IPS-NIHi11 (cell line): ENCODE results near the gene DOK6.

Experiments
- DNase-seq: peaks from one replicate; pipeline ENCODE4 v3.0.0; 2012; ENCODE audit warnings: mixed read lengths, low spot score

Gene DOK6

DNA sequence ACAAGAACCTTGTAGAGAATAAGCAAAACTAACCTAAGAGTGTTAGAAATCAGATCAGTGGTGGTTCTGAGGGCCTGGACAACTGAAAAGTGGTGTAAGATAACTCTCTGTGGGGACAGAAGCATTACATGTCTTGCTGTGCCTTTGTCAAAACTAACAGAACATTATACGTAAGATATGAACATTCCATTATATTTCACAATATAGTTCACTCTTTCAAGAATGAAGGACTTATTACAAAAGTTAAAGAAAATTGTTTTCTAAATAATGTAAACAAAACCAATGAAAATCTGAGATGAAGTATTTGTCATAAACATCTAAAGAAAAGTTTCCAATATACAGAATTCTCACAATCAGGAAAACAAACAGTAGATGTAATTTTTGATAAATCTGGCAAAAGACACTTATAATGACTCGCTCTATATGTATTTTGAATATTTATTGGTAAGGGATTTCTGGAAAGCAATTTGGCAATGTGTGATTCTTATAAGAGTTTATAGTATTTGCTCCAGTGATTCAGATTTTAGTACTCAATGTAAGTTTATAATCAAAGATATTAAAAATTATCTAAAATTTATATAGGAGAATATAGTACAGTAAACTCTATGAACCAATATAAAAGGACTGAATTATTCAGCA is 288.6 kb downstream of the DOK6 start:
- DNase-seq, result no peak

DNA sequence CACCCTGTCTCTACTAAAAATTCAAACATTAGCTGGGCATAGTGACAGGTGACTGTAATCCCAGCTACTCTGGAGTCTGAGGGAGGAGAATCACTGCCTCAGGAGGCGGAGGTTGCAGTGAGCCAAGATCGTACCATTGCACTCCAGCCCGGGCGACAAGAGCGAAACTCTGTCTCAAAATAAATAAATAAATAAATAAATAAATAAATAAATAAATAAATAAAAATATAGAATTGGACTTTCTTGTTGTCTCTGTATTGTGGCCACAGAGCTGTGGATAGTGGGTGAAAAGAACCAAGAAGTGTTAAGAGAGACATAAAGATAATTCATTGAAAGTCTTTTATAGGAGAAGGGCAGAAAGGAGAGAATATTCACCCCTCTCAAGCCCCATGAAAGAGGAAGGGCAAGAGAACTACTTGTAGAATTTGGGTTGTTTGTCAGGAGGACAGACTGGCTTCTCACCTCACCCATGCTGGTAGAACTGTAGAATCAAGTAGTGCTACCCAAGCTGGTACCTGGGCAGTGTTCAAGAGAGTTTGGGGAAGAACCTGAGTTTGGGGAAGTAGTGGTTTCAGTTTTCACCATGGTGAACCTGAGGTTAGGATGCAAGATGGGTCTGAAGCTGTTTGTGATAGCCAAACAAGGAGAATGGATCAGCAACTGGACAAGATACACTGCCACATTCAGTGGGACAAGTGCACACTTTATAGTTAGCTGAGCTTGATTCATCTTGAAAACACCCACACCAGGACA is 290.5 kb downstream of the DOK6 start:
- no peak for DNase-seq

DNA sequence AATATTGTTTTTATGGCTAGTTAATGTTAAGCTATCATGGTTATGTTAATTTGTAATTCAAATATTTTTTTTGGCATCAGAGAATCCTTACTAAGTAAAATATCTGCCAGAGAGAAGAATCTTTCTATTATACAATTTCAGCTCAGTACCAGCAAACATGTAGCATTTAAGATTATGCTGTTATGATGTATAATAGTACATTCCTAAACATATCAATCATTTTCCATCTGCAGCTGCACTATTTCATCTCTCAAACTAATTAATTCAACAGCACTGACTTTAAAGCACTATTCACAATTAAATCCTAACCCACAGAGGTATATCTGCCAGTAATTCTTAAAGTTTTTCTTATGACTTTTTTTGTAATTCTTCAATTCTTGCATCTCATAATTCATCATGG is 296.4 kb downstream of the DOK6 start:
- no peak for DNase-seq

DNA sequence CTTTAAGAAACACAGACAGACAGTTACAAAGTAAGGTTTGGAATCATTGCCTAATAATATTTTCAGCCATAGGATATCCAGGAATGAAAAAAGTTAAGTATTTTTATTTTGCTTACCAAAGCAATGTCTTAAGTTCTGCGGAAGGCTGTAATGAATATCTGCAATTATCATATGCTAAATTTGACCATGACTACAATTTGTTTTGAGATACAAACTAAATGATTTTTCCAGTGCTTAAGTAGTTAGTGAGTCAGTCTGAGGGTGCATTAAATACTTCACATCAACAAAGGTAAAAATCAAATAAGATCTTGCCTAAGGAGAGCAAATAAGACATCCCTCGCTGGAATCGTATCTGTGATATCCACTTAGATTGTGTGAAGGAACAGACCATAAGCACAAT is 297.0 kb downstream of the DOK6 start:
- no peak for DNase-seq

DNA sequence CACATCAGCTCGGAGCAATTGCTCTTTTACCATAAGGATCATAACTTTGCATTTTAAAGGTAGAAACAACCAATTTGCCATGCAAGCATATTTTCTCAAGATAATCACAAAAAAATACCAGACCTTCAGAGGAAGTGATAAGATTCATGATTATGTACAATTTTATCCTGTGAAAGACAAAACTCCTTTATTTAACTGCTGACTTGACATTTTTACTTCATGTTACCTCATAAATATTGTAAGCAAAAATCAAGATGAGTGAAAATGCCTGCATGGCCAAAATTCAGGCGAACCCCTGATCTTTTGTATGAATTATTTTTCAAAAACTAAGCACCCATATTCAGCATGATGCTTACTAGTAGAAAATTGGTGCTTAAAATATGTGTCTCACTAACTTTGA is 300.6 kb downstream of the DOK6 start:
- no peak for DNase-seq

DNA sequence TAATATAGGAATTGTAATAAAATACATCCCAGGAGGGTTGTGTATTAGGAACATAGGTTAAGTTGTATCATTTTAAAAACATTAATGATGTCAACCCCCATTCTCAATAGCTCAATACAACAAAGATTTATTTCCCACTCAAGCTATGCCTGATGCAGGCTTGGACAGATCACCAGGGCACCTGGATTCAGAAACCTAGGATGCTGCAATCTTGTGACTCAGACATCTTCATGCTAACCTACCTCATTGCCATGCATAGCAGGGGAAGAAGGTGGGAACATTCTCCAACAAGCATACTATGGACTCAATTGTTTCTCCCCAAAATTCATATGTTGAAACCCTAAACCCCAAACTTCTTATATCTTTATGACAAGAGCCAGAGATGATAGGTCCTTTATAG is 302.8 kb downstream of the DOK6 start:
- DNase-seq, result no peak

DNA sequence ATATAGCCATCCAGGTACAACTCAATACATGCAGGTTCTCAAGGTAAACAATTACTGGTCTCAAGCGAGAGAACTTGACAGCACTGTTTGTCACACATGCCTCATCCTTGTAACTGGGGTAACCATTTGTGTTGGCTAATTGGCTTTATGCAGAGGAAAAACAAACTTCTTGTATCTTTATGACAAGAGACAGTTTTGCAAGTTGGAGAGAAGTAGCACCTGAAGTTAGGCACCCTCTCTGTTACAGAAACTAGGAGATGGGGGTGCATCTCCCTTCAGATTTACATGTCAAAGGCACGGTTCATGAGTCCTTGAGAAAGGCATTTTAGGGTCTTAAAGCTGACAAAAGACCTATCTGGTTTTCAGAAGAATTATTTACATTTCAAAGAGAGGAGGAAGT is 305.3 kb downstream of the DOK6 start:
- DNase-seq, result peak; percentile 59

DNA sequence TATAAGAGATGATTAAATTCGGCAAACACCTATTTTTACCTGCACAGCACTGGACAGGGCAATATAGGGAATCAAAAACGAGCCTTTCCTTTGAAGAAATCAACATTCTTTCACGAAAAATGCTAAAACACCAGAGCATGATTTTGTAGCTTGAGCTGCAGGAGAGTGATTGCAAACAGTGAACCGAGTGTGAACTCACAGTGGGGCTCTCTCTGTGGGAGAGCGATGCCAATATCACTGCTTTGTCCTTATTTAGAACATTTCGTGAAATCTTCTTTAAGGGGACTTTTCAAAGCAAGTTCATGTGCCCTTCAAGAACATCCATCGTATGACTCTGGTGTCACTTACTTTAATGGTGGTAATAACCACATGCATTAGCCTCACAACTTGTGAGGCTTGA is 308.2 kb downstream of the DOK6 start:
- DNase-seq, result no peak

DNA sequence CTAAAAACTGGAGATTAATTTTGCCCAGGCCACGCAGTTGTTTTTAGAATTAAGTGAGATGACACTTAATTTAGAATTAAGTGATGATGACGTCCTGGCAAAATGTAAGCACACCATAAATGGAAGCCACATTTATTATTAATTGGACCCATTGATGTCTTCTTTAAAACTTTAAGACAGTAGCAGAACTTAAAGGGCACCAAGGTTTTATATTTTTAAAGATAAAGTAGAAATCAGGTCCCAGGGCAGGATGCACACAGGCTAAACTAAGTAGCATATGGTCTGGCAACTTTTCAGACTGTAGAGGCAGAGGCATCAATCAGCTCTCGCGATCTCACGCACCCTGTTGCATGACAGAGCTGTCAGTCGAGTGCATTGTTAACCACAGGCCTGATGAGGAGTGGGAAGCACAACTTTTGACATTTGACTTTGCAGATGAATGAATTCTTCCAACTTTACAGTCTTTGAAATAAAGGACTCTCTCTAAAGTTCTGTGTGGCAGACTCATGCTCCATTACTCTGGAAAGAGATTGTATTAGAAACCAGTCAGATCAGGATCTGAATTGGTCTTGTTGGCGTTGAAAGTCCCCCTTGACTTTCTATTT is 314.6 kb downstream of the DOK6 start:
- no peak for DNase-seq

DNA sequence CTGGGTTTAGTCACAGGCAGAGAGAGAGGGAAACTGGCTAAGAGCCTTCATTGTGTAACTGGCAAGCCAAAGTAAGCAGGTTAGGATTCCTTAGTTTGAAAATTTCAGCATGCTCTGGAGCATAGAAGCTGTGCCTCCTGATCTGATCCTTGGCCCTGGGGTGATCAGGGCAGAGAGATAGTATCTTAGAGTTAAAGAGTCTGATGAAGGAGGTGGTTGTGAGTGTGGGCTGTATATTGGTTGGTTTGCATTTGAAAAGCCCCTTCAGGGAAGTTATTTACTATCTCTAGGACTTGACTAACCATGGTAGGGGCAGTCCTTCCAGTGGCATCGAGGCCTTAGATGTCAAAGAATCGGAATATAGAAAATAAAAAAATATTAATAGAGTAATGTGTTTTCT is 316.9 kb downstream of the DOK6 start:
- DNase-seq, result no peak

DNA sequence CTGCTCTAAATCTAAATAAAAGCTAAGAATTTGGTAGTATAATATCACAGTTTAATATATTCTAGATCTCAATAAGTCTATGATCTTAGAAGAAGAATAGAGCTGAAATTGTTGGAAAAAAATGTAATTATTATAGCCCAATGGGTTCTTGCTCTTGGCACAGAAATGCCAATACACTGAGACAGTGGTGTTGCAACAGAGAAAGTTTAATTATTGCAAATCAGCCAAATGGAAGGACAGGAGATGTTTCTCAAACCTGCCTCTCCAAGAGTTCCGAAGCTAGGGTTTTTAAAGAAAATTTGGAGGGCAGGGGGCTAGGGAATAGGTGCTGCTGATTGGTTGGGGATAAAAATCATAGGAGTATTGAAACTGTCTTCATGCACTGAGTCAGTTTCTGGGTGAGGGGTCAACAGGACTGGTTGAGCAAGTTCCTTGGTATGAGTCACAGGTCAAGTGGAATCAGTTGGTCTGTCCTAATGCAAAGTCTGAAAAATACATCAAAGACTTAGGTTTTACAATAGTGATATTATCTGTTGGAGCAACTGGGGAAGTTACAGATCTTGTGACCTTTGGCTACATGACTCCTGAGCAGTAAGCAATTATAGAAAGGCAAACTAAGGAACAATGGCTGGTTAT is 318.3 kb downstream of the DOK6 start:
- DNase-seq, result no peak

DNA sequence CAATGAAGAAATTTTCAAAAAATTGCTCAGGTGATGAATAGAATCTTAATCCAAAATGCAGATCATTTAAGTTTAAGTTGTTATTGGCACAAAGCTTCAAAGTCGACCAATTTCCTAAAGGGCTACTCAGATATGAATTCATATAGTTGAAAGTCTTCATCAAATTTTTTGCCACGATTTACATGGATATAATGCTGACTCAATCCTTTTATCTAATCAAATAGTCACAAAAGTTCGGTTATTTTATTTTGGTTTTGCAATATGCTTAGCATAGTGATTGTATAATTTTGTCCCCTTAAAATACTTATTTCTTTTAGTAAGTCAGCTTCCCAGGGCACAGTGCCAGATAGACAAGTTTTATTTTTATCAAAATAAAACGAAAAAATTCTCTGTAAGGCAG is 319.7 kb downstream of the DOK6 start:
- DNase-seq, result no peak

DNA sequence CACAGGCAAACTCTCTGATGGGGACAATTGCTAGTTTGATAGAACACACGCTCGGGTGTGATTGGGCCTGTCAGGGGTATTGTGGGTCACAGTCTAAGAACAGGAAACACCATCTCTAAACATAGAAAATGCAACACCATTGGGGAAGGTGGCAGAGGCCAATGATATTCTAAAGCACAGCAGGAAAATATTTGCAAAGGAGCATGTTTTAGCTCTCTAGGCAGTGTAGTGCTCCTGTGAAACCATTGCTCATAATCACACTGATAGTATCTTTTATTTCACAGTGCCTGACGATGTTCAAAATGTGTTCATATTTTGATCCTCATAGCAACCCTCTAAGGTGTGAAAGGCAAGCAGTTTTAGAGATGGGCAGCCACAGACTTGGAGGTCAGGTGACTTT is 322.7 kb downstream of the DOK6 start:
- no peak for DNase-seq

DNA sequence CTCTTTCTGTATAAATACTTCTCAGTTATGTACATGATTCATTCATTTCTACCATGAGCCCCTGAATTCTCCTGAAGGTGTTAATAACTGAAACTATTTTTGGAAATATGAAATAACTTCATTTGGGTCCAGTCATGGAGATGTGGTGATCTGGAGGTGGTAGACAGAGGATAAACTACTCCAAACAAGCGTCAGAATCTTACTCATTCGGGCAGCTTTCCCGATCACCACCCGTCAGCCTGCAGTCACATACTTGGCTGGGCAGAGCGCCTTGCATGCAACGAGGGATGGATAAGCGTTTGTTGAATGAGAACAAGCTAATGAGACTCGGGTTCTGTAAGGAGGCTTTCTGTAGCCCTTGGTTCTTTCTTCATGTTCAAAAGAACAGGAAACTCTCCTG is 324.3 kb downstream of the DOK6 start:
- DNase-seq, result no peak

DNA sequence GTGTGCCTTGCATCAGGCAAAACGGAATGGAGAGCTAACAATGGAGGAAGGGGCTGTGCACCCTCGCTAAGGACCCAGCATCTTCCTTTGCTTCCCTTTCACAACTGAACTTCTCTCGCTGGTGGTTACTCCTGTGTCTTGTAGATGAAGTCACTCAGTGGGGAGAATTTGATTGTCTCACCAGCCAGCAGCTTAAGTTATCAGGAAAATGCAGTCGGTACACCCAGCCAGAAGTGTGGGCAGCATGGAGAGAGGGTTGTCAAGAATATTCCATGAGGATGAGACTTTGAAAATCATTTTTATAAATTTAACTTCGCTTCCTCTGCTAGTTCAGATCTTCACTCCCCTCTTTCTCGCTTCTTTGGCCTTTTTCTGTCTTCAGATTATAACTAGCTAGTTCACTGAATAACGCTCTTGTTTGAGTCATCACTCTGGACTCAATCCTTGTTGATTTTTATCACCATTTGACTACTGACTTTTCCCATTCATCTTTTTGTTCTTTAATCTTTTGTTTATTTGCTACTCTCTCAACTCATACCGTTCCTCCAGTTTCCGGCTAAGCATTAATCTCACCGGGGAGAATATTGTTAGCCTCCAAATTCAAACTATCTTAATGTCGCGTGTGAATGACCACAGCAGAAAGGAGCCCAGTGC is 325.3 kb downstream of the DOK6 start:
- no peak for DNase-seq

DNA sequence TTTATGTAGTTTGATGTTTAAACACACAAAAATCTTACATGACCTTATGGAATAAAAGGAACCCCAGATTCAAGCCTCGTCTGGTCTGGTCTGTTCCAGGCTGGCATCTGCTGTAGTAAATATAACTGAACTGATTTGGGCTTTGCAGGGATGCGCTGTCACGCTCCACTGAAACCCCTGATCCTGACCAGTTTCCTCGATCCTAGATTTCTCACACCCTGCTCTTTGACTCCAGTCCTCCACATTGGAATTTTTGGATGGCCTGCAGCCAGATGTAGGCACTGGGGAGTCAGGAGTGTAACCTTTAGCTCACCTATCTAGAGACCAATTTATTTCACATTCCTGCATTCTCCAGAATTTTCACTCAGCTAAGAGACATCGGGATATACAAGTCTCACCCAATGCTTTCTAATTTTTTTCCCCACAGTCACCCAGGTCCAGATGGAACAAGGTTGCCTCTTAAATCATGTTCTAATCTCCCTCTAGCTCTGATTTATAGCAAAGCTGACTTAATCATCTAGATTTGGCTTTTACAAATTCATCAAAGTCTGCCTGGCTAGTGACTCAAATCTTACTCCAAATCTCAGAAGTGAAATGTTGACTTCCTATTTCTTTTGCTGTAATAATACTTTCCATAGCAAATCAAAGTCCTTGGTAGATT is 327.4 kb downstream of the DOK6 start:
- DNase-seq, result no peak

DNA sequence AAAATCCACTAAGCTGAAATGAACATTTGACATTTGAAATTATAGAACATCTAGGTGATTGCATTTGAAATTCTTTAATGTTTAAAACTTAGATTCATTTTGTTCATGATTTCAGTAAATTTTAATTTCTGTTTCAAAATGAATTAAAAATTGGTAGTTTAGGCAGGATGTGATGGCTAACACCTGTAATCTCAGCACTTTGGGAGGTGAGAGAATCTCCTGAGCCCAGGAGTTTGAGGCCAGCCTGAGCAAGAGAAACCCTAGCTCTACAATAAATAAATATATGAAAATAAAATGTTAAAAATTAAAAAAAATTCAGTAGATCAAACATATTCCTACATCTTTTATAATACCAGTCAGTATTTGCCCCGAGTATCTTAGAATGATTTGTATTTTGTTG is 330.0 kb downstream of the DOK6 start:
- no peak for DNase-seq

DNA sequence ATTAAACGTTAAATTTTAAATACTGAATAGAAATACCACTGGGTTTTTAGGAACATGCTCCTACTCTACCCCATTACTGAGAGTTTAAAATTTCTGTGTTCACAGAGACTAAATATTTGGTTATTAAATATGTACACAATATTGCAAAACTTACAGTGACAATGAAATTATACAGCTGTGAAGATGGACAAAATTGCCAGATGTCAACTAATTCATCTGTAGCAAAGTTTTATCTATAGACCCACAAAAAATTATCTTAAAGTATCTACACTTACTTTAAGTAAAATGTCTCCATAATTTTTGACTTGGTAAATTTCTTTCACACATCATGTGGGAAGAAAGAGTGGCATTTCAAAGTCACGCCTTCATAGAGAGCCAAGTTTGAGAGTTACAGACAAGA is 333.8 kb downstream of the DOK6 start:
- no peak for DNase-seq

DNA sequence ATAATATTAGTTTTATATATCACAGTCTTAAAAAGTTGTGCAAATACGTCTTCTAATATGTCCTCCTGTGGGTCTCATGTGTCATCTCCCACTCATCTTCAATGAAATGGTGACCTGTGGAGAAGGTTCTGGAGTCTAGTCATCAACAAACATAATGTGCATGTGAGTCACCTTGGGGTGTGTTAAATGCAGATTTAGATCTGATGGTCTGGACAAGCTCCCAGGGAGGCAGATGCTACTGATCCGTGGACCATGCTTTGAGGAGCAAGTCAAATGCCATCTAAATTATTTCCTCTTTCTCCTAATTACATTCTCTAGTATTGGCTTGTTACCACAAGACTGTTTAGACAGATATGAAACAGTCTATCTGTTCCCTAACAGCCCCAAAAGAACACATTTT is 336.0 kb downstream of the DOK6 start:
- DNase-seq, result no peak

DNA sequence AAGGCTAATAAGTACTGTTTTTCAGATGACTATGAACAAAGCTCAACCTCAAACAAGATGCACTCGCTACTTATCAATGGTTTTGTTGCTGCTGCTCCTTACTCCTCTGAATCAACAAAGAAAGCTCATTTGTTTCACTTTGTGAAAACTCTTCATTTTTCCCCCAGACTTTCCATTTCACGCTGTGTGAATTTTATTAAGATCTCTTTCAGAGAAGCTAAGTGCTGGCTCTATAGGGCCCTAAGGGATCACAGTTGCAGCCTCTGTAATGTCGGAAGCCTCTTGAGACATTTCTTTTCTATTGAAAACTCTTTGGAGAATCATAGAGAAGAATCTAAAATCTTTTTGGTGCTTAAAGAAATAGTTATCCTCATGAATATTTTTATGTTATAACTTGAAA is 337.2 kb downstream of the DOK6 start:
- no peak for DNase-seq

DNA sequence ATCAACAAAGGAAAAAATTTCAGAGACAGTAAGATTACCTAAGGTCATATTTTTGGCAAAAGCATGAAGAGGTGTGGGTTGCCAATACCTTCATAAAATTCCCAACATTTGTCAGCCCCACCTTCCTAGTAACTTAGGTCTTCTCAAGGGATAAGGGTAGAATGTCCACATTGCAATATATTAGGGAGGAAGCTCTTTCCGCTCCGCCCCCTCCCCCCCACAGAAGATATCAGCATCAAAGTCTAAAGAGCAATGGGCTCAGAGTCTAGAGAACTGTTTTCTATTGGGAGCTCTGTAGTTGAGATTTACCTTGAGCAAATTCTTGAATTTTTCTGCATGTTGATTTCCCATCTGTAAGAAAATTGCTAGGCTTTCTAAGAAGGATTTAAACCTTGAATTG is 346.7 kb downstream of the DOK6 start:
- no peak for DNase-seq

DNA sequence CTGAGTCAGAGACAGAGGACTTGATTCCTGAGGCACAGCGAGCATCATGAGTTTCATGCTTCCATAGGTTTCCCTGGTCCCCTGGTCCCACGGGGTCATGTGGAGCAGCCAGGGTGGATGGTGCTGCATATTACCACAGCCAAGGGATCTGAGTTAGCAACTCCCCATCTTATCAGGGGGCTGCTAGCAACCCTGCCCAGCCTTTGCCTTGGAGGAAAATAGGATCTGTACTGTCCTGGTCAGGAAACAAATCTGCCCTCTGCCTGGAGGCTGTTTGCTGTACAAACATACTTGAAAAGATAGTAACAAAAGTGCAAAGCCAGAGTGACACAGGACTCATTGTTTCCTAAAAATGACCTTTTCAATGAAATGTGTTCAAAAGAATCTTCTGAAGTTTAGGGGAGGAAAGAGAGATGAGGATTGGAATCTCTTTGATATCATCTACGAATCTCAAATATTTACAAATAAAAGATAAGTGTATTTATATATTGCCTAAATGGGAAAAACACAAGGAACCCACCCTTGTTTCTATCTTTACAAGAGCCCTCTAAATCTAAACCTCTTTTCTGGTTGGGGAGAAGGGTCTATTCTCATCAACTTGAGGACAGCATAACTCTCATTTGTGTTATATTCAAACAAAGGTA is 352.2 kb downstream of the DOK6 start:
- DNase-seq, result no peak
